DND-41 (cell line): ENCODE data around the gene TTC19.

ENCODE experiments used
- CTCF ChIP-seq: IDR thresholded peaks from 2 replicates; pipeline ENCODE4 v1.5.1; 2012; ENCODE audit warnings: borderline replicate concordance, low read length, moderate library complexity, mild to moderate bottlenecking; ENCODE audit not compliant: poor library complexity, severe bottlenecking; ENCODE audit errors: extremely low read depth
- EZH2 ChIP-seq: IDR thresholded peaks from 3 replicates; pipeline ENCODE4 v1.6.1; 2012; ENCODE audit warnings: borderline replicate concordance, low read depth, mild to moderate bottlenecking, moderate library complexity, low read length, inconsistent platforms; ENCODE audit not compliant: severe bottlenecking

GRCh38 chr17:15952048-15952532 is 47.5 kb upstream of the TTC19 start:
- TF ChIP-seq CTCF (no peak), EZH2 (no peak)
